GM19438 (cell line): ENCODE results near the gene OSBPL8.

Experiments used
- ATAC-seq: cut with Tn5 transposase; IDR thresholded peaks from one replicate; pipeline ENCODE4 v1.9.1; 2021; ENCODE audit warnings: low read depth; ENCODE audit not compliant: unreplicated experiment

Gene OSBPL8, protein sequence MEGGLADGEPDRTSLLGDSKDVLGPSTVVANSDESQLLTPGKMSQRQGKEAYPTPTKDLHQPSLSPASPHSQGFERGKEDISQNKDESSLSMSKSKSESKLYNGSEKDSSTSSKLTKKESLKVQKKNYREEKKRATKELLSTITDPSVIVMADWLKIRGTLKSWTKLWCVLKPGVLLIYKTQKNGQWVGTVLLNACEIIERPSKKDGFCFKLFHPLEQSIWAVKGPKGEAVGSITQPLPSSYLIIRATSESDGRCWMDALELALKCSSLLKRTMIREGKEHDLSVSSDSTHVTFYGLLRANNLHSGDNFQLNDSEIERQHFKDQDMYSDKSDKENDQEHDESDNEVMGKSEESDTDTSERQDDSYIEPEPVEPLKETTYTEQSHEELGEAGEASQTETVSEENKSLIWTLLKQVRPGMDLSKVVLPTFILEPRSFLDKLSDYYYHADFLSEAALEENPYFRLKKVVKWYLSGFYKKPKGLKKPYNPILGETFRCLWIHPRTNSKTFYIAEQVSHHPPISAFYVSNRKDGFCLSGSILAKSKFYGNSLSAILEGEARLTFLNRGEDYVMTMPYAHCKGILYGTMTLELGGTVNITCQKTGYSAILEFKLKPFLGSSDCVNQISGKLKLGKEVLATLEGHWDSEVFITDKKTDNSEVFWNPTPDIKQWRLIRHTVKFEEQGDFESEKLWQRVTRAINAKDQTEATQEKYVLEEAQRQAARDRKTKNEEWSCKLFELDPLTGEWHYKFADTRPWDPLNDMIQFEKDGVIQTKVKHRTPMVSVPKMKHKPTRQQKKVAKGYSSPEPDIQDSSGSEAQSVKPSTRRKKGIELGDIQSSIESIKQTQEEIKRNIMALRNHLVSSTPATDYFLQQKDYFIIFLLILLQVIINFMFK

DNA sequence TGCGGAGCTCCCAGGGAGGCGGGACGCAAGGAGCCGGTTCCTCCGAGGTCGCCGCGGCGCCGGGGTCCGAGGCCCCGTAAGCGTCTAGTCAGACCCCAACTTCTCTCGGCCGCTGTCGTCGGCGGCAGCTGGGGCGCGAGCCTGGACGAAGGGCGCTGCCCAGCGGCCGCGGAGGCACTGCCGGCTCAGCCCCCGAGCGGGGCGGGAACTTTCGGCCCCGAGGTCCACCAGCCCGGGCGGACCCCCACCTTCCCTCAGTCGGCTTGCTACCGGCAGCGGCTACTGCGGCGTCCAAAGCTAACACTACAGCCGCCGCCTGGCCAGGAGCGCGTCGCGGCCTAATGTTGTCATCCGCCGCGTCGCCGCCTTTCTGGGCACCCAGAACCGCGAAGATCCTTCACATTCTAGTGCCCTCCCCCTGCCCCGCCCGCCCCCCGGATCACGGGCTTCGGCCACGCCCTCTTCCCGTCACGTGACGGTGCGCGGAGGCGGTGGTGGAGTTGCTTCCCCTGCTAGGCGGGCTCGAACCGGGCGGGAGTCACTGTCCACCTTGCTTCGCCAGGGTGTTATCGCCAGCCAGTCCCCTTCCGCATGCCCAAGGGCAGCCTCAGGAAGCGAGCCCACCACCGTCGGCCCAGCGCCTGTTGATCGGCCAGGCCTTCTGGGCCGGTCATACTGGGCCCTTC lies at the start of gene OSBPL8:
OSBPL8 (minus strand) TSS at position 372 of the 686 bp plus-strand sequence. CDS start 72,220 bp downstream, outside the sequence.
- ATAC-seq: peak; percentile 81

DNA sequence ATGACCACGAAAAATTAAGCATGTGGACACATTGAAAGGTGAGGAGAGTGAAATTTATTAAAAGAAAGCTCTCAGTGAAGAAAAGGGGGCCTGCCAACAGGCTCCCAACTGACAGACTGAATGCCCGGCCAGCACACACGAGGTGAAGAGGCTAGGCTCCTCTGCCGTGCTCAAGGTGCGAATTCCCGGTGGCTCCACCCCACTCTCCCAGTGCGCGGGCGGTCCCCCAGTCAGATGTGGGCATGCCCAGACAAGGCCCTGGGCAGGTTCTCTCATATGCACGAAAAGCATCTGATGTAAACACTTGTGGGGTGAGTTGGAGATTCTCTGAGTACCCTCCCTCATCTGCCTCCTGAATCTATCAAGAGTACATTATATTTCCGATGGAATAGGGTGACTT lies 48.5 kb upstream of the OSBPL8 start:
- no peak for ATAC-seq

DNA sequence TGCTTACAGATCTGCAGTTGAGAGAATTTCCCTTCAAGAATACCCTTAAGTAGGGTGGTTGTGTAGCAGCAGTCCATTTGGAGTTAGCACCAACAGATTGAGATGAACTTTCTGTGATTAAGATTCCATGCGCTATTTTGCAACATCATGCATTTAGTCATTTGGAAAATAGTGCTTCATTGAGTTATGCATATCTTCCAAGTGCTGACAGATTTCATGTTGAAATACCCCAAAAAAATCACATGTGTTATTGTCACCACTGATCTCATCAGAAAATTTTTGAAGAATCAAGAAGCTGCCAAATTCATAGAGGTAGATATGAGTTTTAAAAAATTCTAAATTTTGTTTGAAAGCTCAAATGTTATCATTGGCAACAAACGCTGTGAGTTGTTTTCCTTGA lies 35.5 kb upstream of the OSBPL8 start:
- ATAC-seq: no peak

DNA sequence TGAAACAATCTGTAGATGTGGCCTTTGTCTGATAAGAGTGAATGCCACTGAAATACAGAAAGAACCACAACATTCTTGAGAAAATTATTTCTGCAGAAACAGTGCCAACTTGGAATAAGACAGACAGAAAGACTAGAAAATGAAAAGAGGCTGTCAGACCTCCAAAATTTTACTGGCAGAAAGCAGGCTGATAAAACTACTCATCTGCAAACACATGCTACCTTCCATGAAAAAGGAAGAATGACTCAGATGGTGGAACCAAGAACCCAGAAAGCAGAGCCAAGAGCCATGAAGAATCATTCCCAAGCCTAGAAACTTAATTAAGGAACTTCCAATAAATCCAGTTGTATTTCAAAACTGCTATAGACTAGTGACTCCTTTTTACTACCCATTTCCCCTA lies 31.9 kb upstream of the OSBPL8 start:
- no peak for ATAC-seq

DNA sequence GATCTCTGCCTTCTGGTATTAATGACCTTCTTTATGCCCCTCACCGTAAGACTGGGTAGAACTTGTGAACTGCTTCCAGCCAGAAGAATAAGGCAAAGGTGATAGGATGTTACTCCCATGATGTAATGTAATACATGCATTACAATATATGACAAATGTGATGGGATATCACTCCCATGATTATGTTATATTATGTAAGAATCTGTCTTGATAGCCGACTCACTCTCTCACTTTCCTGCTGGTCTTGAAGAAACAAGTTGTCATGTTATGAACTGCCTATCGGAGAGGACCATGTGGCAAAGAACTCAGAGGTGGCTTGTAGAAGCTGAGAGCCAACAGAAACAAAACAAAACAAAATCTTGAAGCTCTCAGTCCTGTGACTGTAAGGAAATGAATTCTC lies 30.6 kb upstream of the OSBPL8 start:
- no peak for ATAC-seq

DNA sequence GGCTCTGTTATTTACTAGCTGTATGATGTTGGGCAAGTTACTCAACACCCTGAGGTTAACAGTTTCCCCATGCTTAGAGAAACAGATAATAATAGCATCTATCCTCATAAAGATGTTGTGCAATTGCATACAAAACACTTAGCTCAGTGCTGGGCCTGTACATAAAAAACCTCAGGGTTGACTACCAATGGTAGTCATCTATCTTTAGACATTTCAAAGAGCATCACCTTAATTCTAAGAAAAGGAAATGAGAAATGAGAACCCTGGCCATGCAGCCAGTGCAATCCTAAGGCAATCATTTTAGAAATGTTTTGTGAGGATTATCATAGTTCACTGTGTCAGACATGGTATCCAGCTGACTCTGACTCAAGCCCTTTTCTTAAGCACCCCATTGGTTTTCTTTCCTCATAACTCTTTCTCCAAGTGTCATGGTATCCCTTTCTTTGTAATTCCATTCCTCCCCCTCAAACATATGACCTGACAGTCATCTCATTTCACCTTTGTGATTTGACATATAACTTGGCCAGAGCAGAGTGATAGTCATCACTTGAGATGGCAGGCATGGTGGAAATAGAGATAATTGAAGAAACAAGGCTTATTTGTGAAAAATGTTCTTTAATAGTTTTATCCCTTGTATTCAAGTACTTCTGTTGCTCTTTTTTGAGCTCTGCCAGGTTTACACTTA lies 29.5 kb upstream of the OSBPL8 start:
- ATAC-seq: no peak

DNA sequence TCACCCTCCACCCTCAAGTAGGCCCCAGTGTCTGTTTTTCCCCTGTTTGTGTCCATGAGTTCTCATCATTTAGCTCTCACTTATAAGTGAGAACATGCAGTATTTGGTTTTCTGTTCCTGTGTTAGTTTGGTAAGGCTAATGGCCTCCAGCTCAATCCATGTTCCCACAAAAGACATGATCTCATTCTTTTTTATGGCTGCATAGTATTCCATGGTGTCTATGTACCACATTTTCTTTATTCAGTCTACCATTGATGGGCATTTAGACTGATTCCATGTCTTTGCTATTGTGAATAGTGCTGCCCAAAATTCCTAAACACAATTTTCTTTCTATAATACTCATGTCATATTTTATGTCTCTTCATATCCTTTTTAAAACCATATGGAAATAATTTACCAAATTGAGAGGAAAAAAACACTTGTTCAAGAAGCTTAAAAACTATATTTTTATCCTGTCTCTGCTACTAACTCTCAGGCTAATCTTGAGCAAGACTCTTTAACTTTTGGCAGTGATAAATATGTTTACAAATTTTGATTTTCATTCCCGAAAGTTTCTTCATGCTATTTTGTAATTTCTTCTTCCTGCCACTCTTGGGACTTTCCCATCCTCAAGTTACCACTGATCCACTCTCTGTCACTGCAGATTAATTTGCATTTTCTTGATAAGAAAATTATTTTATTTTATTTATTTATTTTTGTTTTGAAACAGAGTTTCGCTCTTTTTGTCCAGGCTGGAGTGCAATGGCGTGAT lies 28.0 kb upstream of the OSBPL8 start:
- no peak for ATAC-seq

DNA sequence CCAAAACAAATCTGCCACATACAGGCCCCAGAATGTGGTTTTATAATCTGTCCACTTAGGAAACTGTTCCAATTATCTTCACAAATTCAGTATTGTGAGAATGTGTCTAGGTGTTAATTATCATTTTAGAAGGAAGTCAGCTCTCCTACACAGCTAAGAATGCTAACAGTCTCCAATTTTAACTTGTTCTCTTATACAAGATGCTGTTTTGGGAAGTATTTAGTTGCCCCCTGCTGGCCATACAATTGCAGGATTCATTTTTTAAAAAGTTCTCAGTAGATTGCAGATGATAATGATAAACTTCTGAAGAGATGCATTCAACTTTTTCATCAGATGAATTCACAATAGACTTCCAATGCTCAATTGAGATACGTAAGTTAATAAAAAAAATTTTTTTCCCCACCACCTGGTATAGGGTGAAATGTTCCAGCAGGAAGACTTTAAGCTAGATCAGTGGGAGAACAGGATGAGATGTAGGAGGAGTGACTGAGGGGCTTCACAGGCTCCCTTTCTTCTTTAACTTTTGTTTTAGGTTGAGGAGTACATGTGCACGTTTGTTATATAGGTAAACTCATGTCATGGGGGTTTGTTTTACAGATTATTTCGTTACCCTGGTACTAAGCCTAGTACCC lies 27.3 kb upstream of the OSBPL8 start:
- peak; percentile 74 for ATAC-seq

DNA sequence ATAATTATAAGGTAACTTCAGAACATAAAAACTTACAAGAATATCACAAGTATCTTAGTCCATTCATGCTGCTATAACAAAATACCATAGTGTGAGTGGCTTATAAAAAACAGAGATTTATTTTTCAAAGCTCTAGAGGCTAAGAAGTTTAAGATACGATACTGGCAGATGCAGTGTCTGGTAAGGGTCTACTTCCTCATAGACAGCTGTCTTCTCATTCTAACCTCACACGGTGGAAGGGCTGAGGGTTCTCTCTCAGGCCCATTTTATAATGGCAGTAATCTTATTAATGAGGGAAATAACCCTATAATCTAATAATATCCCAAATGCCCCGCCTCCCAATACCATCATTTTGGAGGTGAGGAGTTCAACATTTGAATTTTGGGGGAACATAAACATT lies 23.7 kb upstream of the OSBPL8 start:
- no peak for ATAC-seq

DNA sequence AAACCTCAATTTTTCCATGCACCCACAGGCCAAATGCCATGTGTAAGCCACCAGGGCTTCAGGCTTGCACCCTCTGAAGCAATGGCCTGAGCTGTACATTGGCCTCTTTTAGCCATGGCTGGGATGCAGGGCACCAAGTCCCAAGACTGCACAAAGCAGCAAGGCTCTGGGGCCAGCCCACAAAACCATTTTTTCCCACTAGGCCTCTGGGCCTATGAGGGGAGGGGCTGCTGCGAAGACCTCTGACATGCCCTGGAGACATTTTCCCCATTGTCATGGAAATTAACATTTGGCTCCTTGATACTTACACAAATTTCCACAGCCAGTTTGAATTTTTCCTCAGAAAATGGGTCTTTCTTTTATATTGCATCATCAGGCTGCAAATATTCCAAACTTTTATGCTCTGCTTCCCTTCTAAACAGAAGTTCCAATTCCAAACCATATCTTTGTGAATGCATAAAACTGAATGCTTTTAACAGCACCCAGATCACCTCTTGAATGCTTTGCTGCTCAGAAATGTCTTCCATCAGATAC lies 14.3 kb upstream of the OSBPL8 start:
- ATAC-seq: no peak

DNA sequence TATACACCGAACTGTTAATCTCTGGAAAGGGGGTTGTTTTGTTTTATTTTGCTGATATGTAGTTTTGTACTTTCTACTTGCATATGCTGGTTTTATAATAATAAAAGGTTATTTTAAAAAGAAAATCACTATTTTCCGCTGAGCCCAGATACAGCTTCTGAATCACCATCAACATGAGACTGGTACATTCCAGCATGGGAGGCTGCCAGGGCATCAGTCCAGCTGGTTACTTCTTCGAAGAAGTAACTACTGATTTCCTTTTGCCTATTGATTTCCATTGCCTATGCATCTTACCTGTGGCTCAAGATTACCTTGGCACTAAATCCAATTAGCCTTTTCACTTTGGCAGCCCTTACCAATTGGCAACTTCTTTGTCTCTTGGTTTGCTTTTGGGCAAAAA lies 11.7 kb upstream of the OSBPL8 start:
- ATAC-seq: no peak

DNA sequence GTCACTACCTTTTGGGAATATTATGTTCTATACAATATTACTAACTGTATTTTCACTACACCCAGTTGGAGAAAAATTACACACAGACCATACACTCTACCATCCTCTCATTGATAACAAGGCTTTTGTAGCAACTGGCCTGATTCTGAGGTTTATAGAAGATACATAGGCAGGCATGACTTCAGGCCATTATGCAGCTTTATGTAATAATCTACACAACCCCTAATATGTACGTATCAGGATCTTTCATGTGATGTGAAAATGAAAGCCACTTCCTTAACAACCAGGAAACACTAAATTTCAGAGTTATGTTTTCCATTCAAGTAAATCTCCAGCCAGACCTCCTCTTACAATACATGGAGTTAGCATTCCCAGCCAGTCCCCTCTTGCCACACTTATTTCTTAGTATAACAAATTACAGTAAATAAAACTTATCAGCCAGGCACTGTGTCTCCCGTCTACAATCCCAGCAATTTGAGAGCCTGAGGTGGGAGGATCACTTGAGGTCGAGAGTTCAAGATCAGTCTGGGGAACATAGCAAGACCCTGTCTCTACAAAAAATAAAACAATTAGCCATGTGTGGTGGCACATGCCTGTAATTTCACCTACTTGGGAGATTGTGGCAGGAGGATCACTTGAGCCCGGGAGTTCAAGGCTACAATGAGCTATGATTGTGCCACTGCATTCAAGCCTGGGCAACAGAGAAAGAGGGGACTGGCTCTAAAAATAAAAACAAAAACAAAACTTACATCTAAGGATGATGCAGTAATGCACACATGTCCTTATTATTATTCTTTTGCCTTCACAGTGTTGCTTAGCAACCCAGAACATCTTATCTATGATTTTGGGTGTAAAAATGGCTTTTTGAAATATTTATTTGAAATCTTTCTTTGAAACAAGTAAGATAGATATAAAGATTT lies 10.4 kb upstream of the OSBPL8 start:
- ATAC-seq: no peak

DNA sequence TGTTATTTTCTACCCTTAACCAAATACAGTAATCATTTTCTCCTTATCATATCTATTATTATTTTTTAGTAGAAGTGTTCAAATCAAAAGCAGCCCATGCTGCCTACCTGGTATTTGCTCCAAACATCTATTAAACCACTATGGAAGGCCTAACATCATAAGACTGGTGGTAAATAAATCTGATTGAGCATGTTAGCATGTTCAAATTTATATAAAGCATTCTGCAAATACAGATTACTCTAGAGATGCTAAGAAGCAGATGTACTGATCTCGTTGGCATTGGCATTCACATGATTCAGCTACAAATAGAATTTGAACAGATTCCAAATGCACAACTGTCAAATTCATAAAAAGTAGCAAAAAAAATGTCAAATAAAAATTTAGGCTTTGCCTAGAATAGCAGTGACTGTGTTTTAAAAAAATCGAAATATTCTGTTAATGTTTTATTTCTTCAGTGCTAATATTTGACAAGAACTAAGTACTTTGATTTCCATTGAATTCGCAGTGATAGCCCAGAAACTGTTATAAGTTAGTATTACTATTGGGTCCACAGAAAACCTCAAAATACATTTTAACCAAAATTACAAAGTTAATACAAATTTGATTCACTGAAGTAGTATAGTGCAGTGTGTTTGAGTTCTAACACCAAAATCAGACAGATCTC lies 9.4 kb upstream of the OSBPL8 start:
- no peak for ATAC-seq

DNA sequence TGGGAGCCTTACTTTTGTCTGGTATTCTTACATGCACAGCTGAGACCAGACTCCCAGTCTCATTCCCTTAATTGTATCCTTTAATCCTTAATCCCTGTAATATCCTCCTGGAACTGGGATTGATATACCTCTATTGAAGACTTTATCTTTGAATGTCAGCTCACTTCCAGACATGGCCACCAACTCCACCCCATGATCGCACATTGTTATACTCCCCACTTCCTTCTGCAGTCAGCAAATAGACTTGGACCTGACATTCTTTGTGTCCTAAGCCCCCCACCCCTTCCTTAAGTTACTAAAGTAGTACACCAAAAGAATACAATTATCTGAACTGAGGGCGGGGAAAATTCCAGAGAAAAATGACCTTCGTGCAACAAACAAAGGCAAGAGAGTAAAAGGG lies 8.6 kb upstream of the OSBPL8 start:
- no peak for ATAC-seq

DNA sequence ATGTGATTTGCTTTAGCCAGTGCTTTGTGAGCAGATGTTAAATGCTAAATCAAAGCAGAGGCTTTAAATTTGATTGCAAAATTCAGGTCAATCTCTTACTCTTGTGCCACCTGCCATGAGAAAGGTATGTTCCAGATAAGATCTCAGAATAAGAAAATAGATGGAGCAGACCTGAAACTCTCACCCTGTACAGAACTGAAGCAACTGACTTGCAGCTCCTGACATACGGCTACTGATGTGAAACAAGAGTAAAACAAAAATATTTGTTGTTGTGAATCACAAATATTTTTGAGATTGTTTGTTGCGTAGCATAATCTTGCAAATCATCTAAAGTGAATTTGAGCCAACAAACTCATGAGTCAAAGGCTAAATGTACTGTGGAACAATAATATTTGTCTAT lies 3.5 kb upstream of the OSBPL8 start:
- ATAC-seq: no peak

DNA sequence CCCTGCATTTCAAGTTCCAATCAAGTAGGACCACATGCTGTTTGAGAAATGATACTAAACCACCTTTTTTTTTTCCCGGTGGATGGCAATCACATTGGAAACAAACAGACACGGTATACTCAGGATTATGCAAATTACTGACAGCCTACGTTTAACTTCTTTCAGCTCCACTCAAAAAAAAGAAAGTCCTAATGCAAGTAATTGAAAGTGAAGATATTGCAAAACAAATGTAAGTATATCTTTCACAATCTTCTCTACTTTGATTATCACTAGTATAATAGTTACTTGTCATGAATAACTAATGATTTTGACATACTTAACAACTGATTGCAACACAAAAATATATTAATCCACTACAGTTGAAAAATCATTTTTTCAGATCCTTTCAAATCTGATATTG lies 2.6 kb upstream of the OSBPL8 start:
- ATAC-seq: no peak

DNA sequence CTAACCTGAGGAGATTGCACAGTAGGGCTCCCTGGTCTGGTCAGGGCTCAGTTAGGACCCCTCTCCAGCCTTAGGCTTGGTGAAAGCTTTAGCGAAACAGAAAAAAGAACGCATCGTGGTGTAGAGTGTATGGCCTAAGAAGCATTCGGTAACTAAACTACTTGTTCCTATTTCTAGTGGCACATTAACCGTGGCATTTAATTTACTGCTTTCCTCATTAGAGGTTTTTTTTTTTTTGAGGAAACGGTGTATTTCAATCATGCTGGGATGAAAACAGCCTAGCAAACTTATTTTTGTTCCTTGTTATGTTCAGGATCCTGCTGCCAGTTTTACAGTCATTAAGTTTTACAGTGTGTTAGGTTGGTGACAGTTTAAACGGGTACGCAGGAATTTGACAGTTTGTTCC lies 518 bp upstream of the OSBPL8 start:
- peak; percentile 36 for ATAC-seq
